ENCODE results near the gene HNF1B.

Gene HNF1B

GRCh38 chr17:37759014-37759637, 14.3 kb upstream of the HNF1B start:
- no peak for DNase-seq

GRCh38 chr17:37756051-37756450, 11.2 kb upstream of the HNF1B start:
- no peak for DNase-seq

- no peak for DNase-seq
Observed at GRCh38 chr17:37755455-37755854, 10.6 kb upstream of the HNF1B start.

- no peak for DNase-seq
Observed at GRCh38 chr17:37754363-37754762, 9.5 kb upstream of the HNF1B start.

- DNase-seq: no peak
Observed at GRCh38 chr17:37752482-37752881, 7.6 kb upstream of the HNF1B start.

GRCh38 chr17:37750768-37751475, 6.1 kb upstream of the HNF1B start:
- no peak for DNase-seq

GRCh38 chr17:37750292-37750691, 5.4 kb upstream of the HNF1B start:
- DNase-seq: no peak

GRCh38 chr17:37747222-37747621, 2.4 kb upstream of the HNF1B start:
- no peak for DNase-seq

- DNase-seq: no peak
Observed at GRCh38 chr17:37746617-37747016, 1.8 kb upstream of the HNF1B start.

GRCh38 chr17:37745801-37746426, 1.1 kb upstream of the HNF1B start:
- DNase-seq: no peak

- no peak for DNase-seq
Observed at GRCh38 chr17:37744633-37744927, 279 bp downstream of the HNF1B start.

GRCh38 chr17:37743875-37744632, 805 bp downstream of the HNF1B start:
- DNase-seq: no peak

- DNase-seq: no peak
Observed at GRCh38 chr17:37743612-37743874, 1.3 kb downstream of the HNF1B start.

- no peak for DNase-seq
Observed at GRCh38 chr17:37742762-37743611, 1.9 kb downstream of the HNF1B start.

- no peak for DNase-seq
Observed at GRCh38 chr17:37742116-37742761, 2.6 kb downstream of the HNF1B start.

GRCh38 chr17:37741341-37742115, 3.3 kb downstream of the HNF1B start:
- DNase-seq: no peak

- DNase-seq: no peak
Observed at GRCh38 chr17:37740915-37741314, 3.9 kb downstream of the HNF1B start.

- no peak for DNase-seq
Observed at GRCh38 chr17:37737971-37738370, 6.9 kb downstream of the HNF1B start.

GRCh38 chr17:37737081-37737480, 7.8 kb downstream of the HNF1B start:
- DNase-seq: no peak

GRCh38 chr17:37736428-37736827, 8.4 kb downstream of the HNF1B start:
- DNase-seq: no peak

GRCh38 chr17:37735165-37735564, 9.7 kb downstream of the HNF1B start:
- no peak for DNase-seq

- no peak for DNase-seq
Observed at GRCh38 chr17:37732316-37732715, 12.5 kb downstream of the HNF1B start.
